Bronchial epithelial cell (primary cell): ENCODE measurements around the gene SHISAL1. TPM values are rescaled to one million over a fixed set of nuclear protein-coding genes. Genes with fewer than 3 reads are reported as not detected.

Source experiments
- DNase-seq: peaks from one replicate; pipeline ENCODE4 v3.0.0-alpha.2; 2010; ENCODE audit warnings: low read depth
- FAIRE-seq: peaks from 2 replicates; lab custom pipeline; 2011; peaks lifted over from hg19 to GRCh38; lab: Jason Lieb, UNC
- H3K27me3 ChIP-seq: 2 replicates; pipeline ENCODE4 v1.5.1; 2011; ENCODE audit warnings: low read length; ENCODE audit not compliant: control insufficient read depth, insufficient read depth
- H3K36me3 ChIP-seq: 2 replicates; pipeline ENCODE4 v1.5.1; 2011; ENCODE audit warnings: low read length; ENCODE audit not compliant: control insufficient read depth, insufficient read depth
- H3K4me3 ChIP-seq: 2 replicates; pipeline ENCODE4 v1.5.1; 2011; ENCODE audit warnings: mild to moderate bottlenecking, low read depth, low read length, control low read depth
- total RNA-seq: library from RNA; depleted of rRNA; stranded (reverse); fragments of >200 nt; gene quantifications from 2 replicates; pipeline ENCODE4 v1.2.1, GENCODE V29; 2014
- TF ChIP-seq, protein P1 (sequence below): IDR thresholded peaks from 2 replicates; pipeline ENCODE4 v1.5.1; 2011; ENCODE audit warnings: mild to moderate bottlenecking, moderate library complexity, low read length, control low read depth, inconsistent platforms; ENCODE audit not compliant: insufficient read depth, severe bottlenecking

Gene SHISAL1
- total RNA-seq, 1 donor from 2014 or later, result 0.26 TPM

DNA sequence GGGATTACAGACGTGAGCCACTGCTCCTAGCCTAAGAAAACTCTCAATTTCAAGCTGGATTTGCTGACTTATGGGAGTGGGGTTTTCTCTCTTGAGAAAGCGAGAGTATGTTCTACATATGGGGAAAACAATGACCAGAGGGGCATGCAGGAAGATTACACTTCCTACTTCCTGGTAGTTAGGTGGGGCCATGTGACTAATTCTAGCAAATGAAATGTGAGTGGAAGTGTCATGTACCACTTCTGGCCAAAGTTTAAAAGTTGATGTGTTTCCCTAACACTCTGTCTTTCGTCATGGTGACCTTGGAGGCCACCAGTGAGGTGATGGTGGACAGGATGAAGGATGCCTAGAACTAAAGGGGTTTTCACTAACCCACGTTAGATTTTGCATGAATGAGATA is 81.5 kb downstream of the SHISAL1 start:
- H3K36me3 ChIP-seq, result no peaks in the 10 kb centered on the region
- peak; percentile 18 for FAIRE-seq
- no peaks in the 10 kb centered on the region for H3K27me3 ChIP-seq
- no peak overlapping the region for H3K4me3 ChIP-seq
- DNase-seq, result no peak
- TF ChIP-seq, protein P1, sequence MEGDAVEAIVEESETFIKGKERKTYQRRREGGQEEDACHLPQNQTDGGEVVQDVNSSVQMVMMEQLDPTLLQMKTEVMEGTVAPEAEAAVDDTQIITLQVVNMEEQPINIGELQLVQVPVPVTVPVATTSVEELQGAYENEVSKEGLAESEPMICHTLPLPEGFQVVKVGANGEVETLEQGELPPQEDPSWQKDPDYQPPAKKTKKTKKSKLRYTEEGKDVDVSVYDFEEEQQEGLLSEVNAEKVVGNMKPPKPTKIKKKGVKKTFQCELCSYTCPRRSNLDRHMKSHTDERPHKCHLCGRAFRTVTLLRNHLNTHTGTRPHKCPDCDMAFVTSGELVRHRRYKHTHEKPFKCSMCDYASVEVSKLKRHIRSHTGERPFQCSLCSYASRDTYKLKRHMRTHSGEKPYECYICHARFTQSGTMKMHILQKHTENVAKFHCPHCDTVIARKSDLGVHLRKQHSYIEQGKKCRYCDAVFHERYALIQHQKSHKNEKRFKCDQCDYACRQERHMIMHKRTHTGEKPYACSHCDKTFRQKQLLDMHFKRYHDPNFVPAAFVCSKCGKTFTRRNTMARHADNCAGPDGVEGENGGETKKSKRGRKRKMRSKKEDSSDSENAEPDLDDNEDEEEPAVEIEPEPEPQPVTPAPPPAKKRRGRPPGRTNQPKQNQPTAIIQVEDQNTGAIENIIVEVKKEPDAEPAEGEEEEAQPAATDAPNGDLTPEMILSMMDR, result no peak

DNA sequence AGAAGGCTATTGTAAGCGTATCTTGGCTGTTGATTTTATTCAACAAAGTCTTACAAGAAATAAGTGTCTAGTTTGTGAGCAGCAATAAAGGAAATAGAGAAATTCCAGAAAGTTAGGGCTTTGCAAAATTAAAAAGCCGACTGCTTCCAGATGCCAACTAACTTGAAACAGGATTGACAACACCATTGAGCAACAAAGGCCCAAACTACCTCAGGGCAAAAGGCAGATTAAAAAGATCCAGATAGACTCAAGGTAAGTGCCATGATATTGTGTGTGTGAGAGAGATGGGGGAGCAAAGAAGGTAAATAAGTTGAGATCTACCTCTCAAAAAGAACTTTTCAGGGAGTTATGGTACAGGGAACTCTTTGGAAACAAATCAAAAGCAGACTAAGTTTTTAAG is 82.9 kb downstream of the SHISAL1 start:
- Histone ChIP-seq H3K27me3 (no peaks in the 10 kb centered on the region), H3K36me3 (no peaks in the 10 kb centered on the region), H3K4me3 (no peak overlapping the region)
- FAIRE-seq (no peak), DNase-seq (no peak)
- TF ChIP-seq, protein P1, result no peak

DNA sequence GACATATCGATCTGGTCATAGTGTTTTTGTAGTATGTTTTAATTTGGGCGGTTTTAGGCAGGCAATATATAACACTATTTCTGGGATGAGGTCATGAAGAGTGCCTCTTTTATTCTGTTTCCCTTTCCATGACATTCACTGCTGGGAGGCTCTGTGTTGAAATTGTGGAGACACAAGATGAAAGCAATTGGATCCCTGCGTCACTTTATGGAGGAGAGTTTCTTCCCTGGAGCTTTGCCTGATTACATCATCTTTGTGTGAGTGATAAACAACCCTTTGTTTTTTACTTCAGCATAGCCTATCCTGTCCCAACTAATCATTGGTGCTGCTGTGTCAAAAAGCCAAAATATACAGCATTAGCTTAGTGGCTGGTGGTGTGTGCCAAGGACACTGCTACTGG is 83.4 kb downstream of the SHISAL1 start:
- Histone ChIP-seq H3K36me3 (no peaks in the 10 kb centered on the region), H3K4me3 (no peak overlapping the region), H3K27me3 (no peaks in the 10 kb centered on the region)
- FAIRE-seq (no peak), DNase-seq (no peak)
- TF ChIP-seq, protein P1, result no peak

- FAIRE-seq (no peak), DNase-seq (no peak)
- TF ChIP-seq, protein P1, result no peak
- Histone ChIP-seq H3K4me3 (no peak overlapping the region), H3K27me3 (no peaks in the 10 kb centered on the region), H3K36me3 (no peaks in the 10 kb centered on the region)
Measured at GRCh38 chr22:44225812-44226211, 86.9 kb downstream of the SHISAL1 start.

GRCh38 chr22:44225091-44225689 is 87.6 kb downstream of the SHISAL1 start:
- H3K36me3 ChIP-seq, result no peaks in the 10 kb centered on the region
- H3K27me3 ChIP-seq, result no peaks in the 10 kb centered on the region
- H3K4me3 ChIP-seq, result no peak overlapping the region
- TF ChIP-seq, protein P1, result no peak
- DNase-seq, result no peak
- peak; percentile 94 for FAIRE-seq

GRCh38 chr22:44224166-44224565 is 88.6 kb downstream of the SHISAL1 start:
- TF ChIP-seq, protein P1, result no peak
- Histone ChIP-seq H3K4me3 (no peak overlapping the region), H3K36me3 (no peaks in the 10 kb centered on the region), H3K27me3 (no peaks in the 10 kb centered on the region)
- DNase-seq, result peak; percentile 63
- no peak for FAIRE-seq
